ENCODE results near the gene TDRD5.

- TF ChIP-seq RAD21 (conservative IDR thresholded peaks at IDR 0.05) (no peak), CTCF (IDR thresholded peaks at IDR 0.05; ENCODE audit: poor library complexity, severe bottlenecking) (no peak), EZH2 (IDR thresholded peaks at IDR 0.05; ENCODE audit: borderline replicate concordance, insufficient read depth, low read length, poor library complexity, severe bottlenecking) (no peak), EP300 (conservative IDR thresholded peaks at IDR 0.05; ENCODE audit: poor library complexity, severe bottlenecking) (no peak), POLR2AphosphoS5 (IDR thresholded peaks at IDR 0.05) (no peak), TAF1 (IDR thresholded peaks at IDR 0.05; ENCODE audit: low read depth) (no peak), REST (IDR thresholded peaks at IDR 0.05; ENCODE audit: borderline replicate concordance) (no peak), MXI1 (conservative IDR thresholded peaks at IDR 0.05; ENCODE audit: poor library complexity, severe bottlenecking) (no peak)
Observed at GRCh38 chr1:179590671-179591070, 961 bp upstream of the TDRD5 start.
